ENCODE results near the gene NOXA1. TPM values are rescaled to one million over a fixed set of nuclear protein-coding genes. Genes with fewer than 3 reads are reported as not detected.
"Not testable (repeated sequence)": the region's sequence is repeated elsewhere in the genome, so short reads cannot be mapped to it uniquely, and the experiment has no call there.

NOXA1 gene
- total and polyA plus RNA-seq, 7 donors = 1.4 to 16.4 (median 3.3) TPM

GRCh38 chr9:137465000-137465719, 42.0 kb downstream of the NOXA1 start:
- no peak overlapping the region for H3K4me3 ChIP-seq
- DNase-seq = no peak
- no peaks in the 10 kb centered on the region for H3K36me3 ChIP-seq
- no peaks in the 10 kb centered on the region for H3K9me3 ChIP-seq
- H3K4me1 ChIP-seq = peaks cover 0 to 3% (median 0%) of the 10 kb centered on the region in 4 donors
- no peaks in the 10 kb centered on the region for H3K27me3 ChIP-seq
- no peak overlapping the region for H3K27ac ChIP-seq
- intact Hi-C loops (cut with DNase I) = no loop called here
- WGBS, 2 donors = 91 to 92% methylated on average over 23 of the region's 23 CpGs
- TF ChIP-seq CTCF (IDR thresholded peaks at IDR 0.05) = no peak
- no peak for TF ChIP-seq POLR2A (IDR thresholded peaks at IDR 0.05)
- TF ChIP-seq POLR2AphosphoS5 (IDR thresholded peaks at IDR 0.05) = no peak
- no peak for TF ChIP-seq EP300 (IDR thresholded peaks at IDR 0.05)

DNA sequence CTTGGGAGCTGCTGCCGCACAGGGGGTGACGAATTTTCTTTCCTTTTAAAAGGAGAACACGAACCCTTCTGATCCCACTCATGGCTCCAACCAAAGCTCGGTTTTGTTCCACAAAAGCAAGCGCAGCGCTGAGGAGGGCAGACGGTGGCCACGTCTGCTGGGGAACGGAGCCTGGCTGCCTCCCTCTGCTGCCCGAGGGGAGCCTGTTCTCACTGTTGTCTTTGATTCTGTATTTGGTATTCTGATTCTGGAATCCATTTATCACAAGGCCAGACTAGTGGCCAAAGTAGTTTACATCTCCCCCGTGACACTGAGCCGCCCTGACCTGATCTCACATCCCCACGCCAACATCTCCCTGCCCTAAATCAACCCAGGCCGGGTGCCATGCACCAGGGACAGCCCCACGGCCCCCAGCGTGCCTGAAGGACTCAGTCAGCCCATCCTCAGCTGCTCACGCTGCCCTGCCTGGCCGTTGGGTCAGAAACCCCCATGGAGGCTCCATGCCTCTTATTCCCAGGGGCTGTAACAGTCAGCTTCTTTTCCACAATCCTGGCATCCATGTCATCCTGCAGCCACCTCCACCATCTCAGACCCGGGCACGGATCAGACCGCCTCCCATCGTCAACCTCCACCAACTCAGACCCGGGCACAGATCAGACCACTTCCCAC, 42.7 kb downstream of the NOXA1 start:
- intact Hi-C loops (cut with DNase I) = no loop called here
- WGBS, 2 donors = 89 to 90% methylated on average over 23 of the region's 23 CpGs
- Histone ChIP-seq H3K27me3 (no peaks in the 10 kb centered on the region), H3K27ac (no peak overlapping the region), H3K4me3 (no peak overlapping the region), H3K9me3 (no peaks in the 10 kb centered on the region), H3K4me1 (no peaks in the 10 kb centered on the region), H3K36me3 (no peaks in the 10 kb centered on the region)
- TF ChIP-seq CTCF (IDR thresholded peaks at IDR 0.05) (no peak), EP300 (IDR thresholded peaks at IDR 0.05) (no peak), POLR2AphosphoS5 (IDR thresholded peaks at IDR 0.05) (no peak), POLR2A (IDR thresholded peaks at IDR 0.05) (no peak)
- DNase-seq = no peak

DNA sequence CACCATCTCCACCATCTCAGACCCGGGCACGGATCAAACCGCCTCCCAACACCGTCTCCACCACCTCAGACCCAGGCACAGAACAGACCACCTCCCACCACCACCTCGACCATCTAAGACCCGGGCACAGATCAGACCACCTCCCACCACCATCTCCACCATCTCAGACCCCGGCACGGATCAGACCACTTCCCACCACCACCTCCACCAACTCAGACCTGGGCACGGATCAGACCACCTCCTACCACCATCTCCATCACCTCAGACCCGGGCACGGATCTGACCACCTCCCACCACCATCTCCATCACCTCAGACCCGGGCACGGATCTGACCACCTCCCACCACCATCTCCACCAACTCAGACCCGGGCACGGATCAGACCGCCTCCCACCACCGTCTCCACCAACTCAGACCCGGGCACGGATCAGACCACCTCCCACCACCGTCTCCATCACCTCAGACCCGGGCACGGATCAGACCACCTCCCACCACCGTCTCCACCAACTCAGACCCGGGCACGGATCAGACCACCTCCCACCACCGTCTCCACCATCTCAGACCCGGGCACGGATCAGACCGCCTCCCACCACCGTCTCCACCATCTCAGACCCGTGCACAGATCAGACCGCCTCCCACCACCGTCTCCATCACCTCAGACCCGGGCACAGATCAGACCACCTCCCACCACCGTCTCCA, 43.3 kb downstream of the NOXA1 start:
- DNase-seq; H3K36me3 ChIP-seq; H3K4me3 ChIP-seq; intact Hi-C loops (cut with DNase I); H3K27me3 ChIP-seq; H3K27ac ChIP-seq; H3K9me3 ChIP-seq; H3K4me1 ChIP-seq: not testable (repeated sequence)
- WGBS, 2 donors = 92 to 94% methylated on average over 35 of the region's 35 CpGs

DNA sequence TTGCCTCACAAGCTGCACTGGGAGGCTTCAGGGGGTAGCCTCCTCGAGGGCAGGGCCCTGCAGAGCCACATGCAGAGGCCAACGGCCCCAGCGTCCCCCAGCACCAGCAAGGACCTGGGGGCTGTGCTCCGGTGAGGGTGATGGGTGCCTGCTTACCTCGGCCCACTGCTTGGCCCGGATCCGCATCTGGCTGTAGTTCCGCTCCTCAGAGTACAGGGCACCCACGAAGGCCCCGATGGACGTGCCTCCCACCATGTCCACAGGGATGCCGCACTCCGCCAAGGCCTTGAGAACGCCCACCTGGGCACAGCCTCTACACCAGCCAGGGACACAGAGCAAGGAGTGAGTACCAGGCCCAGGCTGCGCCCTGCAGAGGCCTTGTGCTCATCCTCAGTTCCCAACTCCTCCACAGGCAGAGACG, 44.0 kb downstream of the NOXA1 start:
- no peak for DNase-seq
- H3K4me3 ChIP-seq = no peak overlapping the region

More for the DNA sequence above, 44.0 kb downstream of the NOXA1 start:
- Histone ChIP-seq H3K36me3 (no peaks in the 10 kb centered on the region), H3K27me3 (no peaks in the 10 kb centered on the region), H3K27ac (no peak overlapping the region), H3K9me3 (no peaks in the 10 kb centered on the region), H3K4me1 (no peaks in the 10 kb centered on the region)
- TF ChIP-seq POLR2A (IDR thresholded peaks at IDR 0.05) (no peak), POLR2AphosphoS5 (IDR thresholded peaks at IDR 0.05) (no peak), CTCF (IDR thresholded peaks at IDR 0.05) (no peak), EP300 (IDR thresholded peaks at IDR 0.05) (no peak)
- intact Hi-C loops (cut with DNase I) = no loop called here
- 93 to 95% methylated on average over 16 of the region's 16 CpGs for WGBS, 2 donors

Measured in sigmoid colon (tissue), 7 donors.